K562 (cell line): Measurements from ENCODE around the gene NXF1. TPM values are rescaled to one million over a fixed set of nuclear protein-coding genes. Genes with fewer than 3 reads are reported as not detected.
A peak's percentile ranks its signal among the peaks of the same experiment; 100 is the strongest.

ENCODE experiments used
- ARID2 ChIP-seq: fragments of 450-650 bp; IDR thresholded peaks from 2 replicates; pipeline ENCODE4 v1.6.1; 2017; ENCODE audit warnings: antibody characterized with exemption, mild to moderate bottlenecking
- ARID4B ChIP-seq: sonication (generic); formaldehyde crosslinking; IDR thresholded peaks from 2 replicates; pipeline ENCODE4 v1.8.0; 2022; ENCODE audit warnings: mild to moderate bottlenecking, missing genetic modification reagents
- CLOCK ChIP-seq: fragments of 250-450 bp; sonication (Bioruptor Pico); IDR thresholded peaks from 2 replicates; pipeline ENCODE4 v1.4.0; 2020; ENCODE audit warnings: mild to moderate bottlenecking, moderate library complexity, borderline replicate concordance
- CREB5 ChIP-seq: fragments of 250-450 bp; sonication (Bioruptor Pico); IDR thresholded peaks from 2 replicates; pipeline ENCODE4 v1.5.0; 2020; ENCODE audit warnings: mild to moderate bottlenecking
- FOXJ3 ChIP-seq: sonication (generic); formaldehyde crosslinking; IDR thresholded peaks from 2 replicates; pipeline ENCODE4 v1.4.0; 2020; ENCODE audit warnings: mild to moderate bottlenecking, missing genetic modification reagents
- JUND ChIP-seq, 2 experiments: IDR thresholded peaks; 2 replicates in 1 of 2; 3 replicates in 1 of 2; pipeline ENCODE4 v1.6.1; 2011; ENCODE audit warnings: borderline replicate concordance in 2 of 2, low read depth in 2 of 2, low read length in 2 of 2, improper control_type of control experiment in 1 of 2, missing biosample characterization in 1 of 2, missing genetic modification characterization in 1 of 2, missing genetic modification reagents in 1 of 2
- NFIC ChIP-seq: fragments of 450-650 bp; IDR thresholded peaks from 2 replicates; pipeline ENCODE4 v1.6.1; 2017; ENCODE audit warnings: mild to moderate bottlenecking, inconsistent platforms
- RB1 ChIP-seq: fragments of 450-650 bp; IDR thresholded peaks from 2 replicates; pipeline ENCODE4 v1.6.1; 2017; ENCODE audit warnings: low read depth, mild to moderate bottlenecking
- SIX5 ChIP-seq, 2 experiments: IDR thresholded peaks; 2 replicates each; pipeline ENCODE4 v1.6.1; 2011; ENCODE audit warnings: low read length in 2 of 2, borderline replicate concordance in 1 of 2, low read depth in 1 of 2, mild to moderate bottlenecking in 1 of 2, moderate library complexity in 1 of 2; ENCODE audit not compliant: insufficient read depth in 1 of 2
- STAG1 ChIP-seq: sonication (generic); formaldehyde crosslinking; IDR thresholded peaks from 2 replicates; pipeline ENCODE4 v1.5.0; 2020; ENCODE audit warnings: missing genetic modification reagents, borderline replicate concordance
- TRIM25 ChIP-seq: fragments of 450-650 bp; IDR thresholded peaks from 2 replicates; pipeline ENCODE4 v1.7.0; 2016; ENCODE audit warnings: borderline replicate concordance
- ZC3H8 ChIP-seq: fragments of 450-650 bp; IDR thresholded peaks from 2 replicates; pipeline ENCODE4 v1.6.1; 2017
- ZNF165 ChIP-seq: fragments of 250-450 bp; sonication (Bioruptor Pico); IDR thresholded peaks from 2 replicates; pipeline ENCODE4 v1.4.0; 2020; ENCODE audit warnings: borderline replicate concordance
- ZNF507 ChIP-seq: conservative IDR thresholded peaks from 2 replicates; pipeline ENCODE4 v1.6.1; 2017; ENCODE audit warnings: missing genetic modification characterization, missing compliant biosample characterization
- ZNF583 ChIP-seq: fragments of 250-450 bp; sonication (Bioruptor Pico); IDR thresholded peaks from 2 replicates; pipeline ENCODE4 v1.4.0; 2020
- ZNF780A ChIP-seq: fragments of 250-450 bp; sonication (Bioruptor Pico); IDR thresholded peaks from 2 replicates; pipeline ENCODE4 v1.5.0; 2021; ENCODE audit warnings: mild to moderate bottlenecking
- polyA plus RNA-seq, 8 experiments: library from polyadenylated mRNA; depleted of rRNA in 4 of 8; stranded (reverse) in 5 of 8; unstranded in 3 of 8; fragments of >200 nt; fragmentation: Nextera tagmentation in 2 of 8; fragmentation: Illumina TruSeq in 1 of 8; extraction: Ambion mirVana in 2 of 8; extraction: Trizol in 1 of 8; gene quantifications; 2 replicates each; pipeline versions ENCODE4 v1.2.1 to v1.2.3, GENCODE V29; 2011 to 2014; ENCODE audit warnings: inconsistent platforms in 1 of 8, missing spikeins in 1 of 8
- total RNA-seq, 7 experiments: library from RNA; depleted of rRNA in 6 of 7; stranded (reverse); fragments of >200 nt in 6 of 7; fragmentation: Illumina TruSeq in 2 of 7; extraction: Trizol in 2 of 7; gene quantifications; 2 replicates each; pipeline versions ENCODE4 v1.2.1 to v1.2.3, GENCODE V29; 2011 to 2021; ENCODE audit warnings: low replicate concordance in 1 of 7

Gene NXF1
- total and polyA plus RNA-seq, 9 of the 15 experiments (the other 6 are each of a cell fraction or from before 2014, with no cell fraction given) = 18.1 to 98.3 (median 35.8) TPM

GRCh38 chr11:62771144-62772021 is 33.9 kb downstream of the NXF1 start, which contains the start of gene TAF6L (continued):
- TF ChIP-seq CLOCK (CRISPR knock-in tag) = no peak
- TF ChIP-seq CREB5 (CRISPR knock-in tag) = no peak
- 0 out of 2 replicates have a peak, but pooled peaks have one; percentile 23 for TF ChIP-seq JUND (IDR thresholded peaks at IDR 0.05; ENCODE audit: borderline replicate concordance, low read depth, low read length)
- peak; percentile 44; the same call in 1 of the 3 replicates for TF ChIP-seq JUND (tag; IDR thresholded peaks at IDR 0.05; ENCODE audit: borderline replicate concordance, low read depth, low read length)
- TF ChIP-seq ZNF507 = no peak
- no peak for TF ChIP-seq NFIC
- peak; percentile 77; the same call in 1 of the 2 replicates for TF ChIP-seq RB1
- no peak for TF ChIP-seq STAG1 (CRISPR knock-in tag)
- TF ChIP-seq FOXJ3 (CRISPR knock-in tag) = no peak
- TF ChIP-seq SIX5 (IDR thresholded peaks at IDR 0.05; ENCODE audit: borderline replicate concordance in 1 of 2, insufficient read depth in 1 of 2, low read depth in 1 of 2, low read length in 2 of 2) = 0 out of 4 replicates have a peak, but pooled peaks of 1 of the 2 experiments have one; percentile 18
- TF ChIP-seq ZC3H8 = no peak
- TF ChIP-seq ZNF780A (CRISPR knock-in tag) = no peak
- TF ChIP-seq TRIM25 = no peak
- TF ChIP-seq ARID4B = peak; percentile 70; the same call in 1 of the 2 replicates
- no peak for TF ChIP-seq ZNF583 (CRISPR knock-in tag)
- no peak for TF ChIP-seq ZNF165 (CRISPR knock-in tag)
- no peak for TF ChIP-seq ARID2
